ENCODE data around the gene STAMBP.
"Not testable (repeated sequence)": the region's sequence is repeated elsewhere in the genome, so short reads cannot be mapped to it uniquely, and the experiment has no call there.

The STAMBP gene

DNA sequence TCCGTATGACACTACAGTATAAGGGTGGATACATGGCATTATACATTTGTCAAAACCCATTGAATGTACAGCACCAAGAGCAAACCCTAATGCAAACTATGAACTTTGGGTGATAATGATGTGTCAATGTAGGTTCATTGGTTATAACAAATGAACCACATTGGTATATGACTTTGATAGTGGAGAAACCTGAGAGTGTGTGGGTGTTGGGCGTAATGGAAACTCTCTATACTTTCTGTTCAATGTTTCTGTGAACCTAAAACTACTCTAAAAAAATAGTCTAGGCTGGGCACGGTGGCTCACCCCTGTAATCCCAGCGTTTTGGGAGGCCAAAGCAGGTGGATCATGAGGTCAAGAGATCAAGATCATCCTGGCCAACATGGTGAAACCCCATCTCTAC, 57.6 kb downstream of the STAMBP start:
- H3K4me2 ChIP-seq (ENCODE audit: low read length) = no peak overlapping the region
- no peaks in the 10 kb centered on the region for H3F3A ChIP-seq (ENCODE audit: control insufficient read depth, insufficient read depth)
- H4K20me1 ChIP-seq (ENCODE audit: control insufficient read depth, insufficient read depth, low read depth, low read length) = no peaks in the 10 kb centered on the region
- TF ChIP-seq EZH2phosphoT487 (IDR thresholded peaks at IDR 0.05; ENCODE audit: borderline replicate concordance, low read length) = no peak
- TF ChIP-seq, protein P1, sequence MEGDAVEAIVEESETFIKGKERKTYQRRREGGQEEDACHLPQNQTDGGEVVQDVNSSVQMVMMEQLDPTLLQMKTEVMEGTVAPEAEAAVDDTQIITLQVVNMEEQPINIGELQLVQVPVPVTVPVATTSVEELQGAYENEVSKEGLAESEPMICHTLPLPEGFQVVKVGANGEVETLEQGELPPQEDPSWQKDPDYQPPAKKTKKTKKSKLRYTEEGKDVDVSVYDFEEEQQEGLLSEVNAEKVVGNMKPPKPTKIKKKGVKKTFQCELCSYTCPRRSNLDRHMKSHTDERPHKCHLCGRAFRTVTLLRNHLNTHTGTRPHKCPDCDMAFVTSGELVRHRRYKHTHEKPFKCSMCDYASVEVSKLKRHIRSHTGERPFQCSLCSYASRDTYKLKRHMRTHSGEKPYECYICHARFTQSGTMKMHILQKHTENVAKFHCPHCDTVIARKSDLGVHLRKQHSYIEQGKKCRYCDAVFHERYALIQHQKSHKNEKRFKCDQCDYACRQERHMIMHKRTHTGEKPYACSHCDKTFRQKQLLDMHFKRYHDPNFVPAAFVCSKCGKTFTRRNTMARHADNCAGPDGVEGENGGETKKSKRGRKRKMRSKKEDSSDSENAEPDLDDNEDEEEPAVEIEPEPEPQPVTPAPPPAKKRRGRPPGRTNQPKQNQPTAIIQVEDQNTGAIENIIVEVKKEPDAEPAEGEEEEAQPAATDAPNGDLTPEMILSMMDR (IDR thresholded peaks at IDR 0.05; ENCODE audit: low read depth, low read length, poor library complexity, severe bottlenecking) = no peak
- H3K79me2 ChIP-seq (ENCODE audit: control insufficient read depth, low read length) = no peaks in the 10 kb centered on the region
- H3K4me3 ChIP-seq (ENCODE audit: low read length) = no peak overlapping the region
- H3K4me1 ChIP-seq (ENCODE audit: control insufficient read depth, low read length) = no peaks in the 10 kb centered on the region
- H3K36me3 ChIP-seq (ENCODE audit: control insufficient read depth, low read length) = no peaks in the 10 kb centered on the region
- no peaks in the 10 kb centered on the region for H3K9me3 ChIP-seq (ENCODE audit: control insufficient read depth, insufficient read depth, low read length)
- H3K9me2 ChIP-seq (replicated peaks; ENCODE audit: control insufficient read depth, low read length) = no peaks in the 10 kb centered on the region
- peaks cover 6% of the 10 kb centered on the region; the same call in 1 of the 2 replicates for H3K27me3 ChIP-seq (ENCODE audit: control insufficient read depth, low read length)
- H3K27ac ChIP-seq (ENCODE audit: low read depth, low read length) = no peak overlapping the region

DNA sequence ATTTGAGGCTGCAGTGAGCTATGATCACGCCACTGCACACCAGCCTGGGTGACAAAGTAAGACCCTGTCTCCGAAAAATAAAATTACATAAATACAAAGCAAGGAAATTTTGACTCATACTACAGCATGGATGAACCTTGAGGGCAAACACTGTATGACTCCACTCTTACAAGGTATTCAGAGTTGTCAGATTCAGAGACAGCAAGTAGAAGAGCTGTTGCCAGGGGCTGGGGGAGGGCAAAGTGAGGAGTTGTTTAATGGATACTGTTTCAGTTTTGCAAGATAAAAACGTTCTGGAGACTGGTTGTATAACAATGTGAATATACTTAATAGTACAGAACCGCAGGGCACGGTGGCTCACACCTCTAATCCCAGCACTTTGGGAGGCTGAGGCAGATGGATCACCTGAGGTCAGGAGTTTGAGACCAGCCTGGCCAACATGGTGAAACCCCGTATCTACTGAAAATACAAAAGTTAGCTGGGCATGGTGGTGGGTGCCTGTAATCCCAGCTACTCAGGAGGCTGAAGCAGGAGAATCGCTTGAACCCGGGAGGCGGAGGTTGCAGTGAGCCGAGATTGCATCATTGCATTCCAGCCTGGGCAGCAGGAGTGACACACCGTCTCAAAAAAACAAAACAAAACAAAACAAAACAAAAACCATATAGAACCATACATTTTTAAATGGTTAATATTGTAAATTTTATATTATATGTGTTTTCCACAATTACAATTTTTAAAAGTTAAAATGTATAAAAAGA, 59.0 kb downstream of the STAMBP start:
- not testable (repeated sequence) for H3K79me2 ChIP-seq (ENCODE audit: control insufficient read depth, low read length); H3K4me2 ChIP-seq (ENCODE audit: low read length); H3F3A ChIP-seq (ENCODE audit: control insufficient read depth, insufficient read depth); H3K4me1 ChIP-seq (ENCODE audit: control insufficient read depth, low read length); H3K36me3 ChIP-seq (ENCODE audit: control insufficient read depth, low read length); H4K20me1 ChIP-seq (ENCODE audit: control insufficient read depth, insufficient read depth, low read depth, low read length); H3K27me3 ChIP-seq (ENCODE audit: control insufficient read depth, low read length); H3K9me3 ChIP-seq (ENCODE audit: control insufficient read depth, insufficient read depth, low read length); H3K4me3 ChIP-seq (ENCODE audit: low read length); H3K9me2 ChIP-seq (replicated peaks; ENCODE audit: control insufficient read depth, low read length); H3K27ac ChIP-seq (ENCODE audit: low read depth, low read length)

GRCh38 chr2:73888388-73888787, 59.6 kb downstream of the STAMBP start:
- Histone ChIP-seq H3F3A (ENCODE audit: control insufficient read depth, insufficient read depth) (no peaks in the 10 kb centered on the region), H3K4me2 (ENCODE audit: low read length) (no peak overlapping the region), H3K9me3 (ENCODE audit: control insufficient read depth, insufficient read depth, low read length) (no peaks in the 10 kb centered on the region), H3K27me3 (ENCODE audit: control insufficient read depth, low read length) (peaks cover 6% of the 10 kb centered on the region; the same call in 1 of the 2 replicates), H3K36me3 (ENCODE audit: control insufficient read depth, low read length) (no peaks in the 10 kb centered on the region), H3K79me2 (ENCODE audit: control insufficient read depth, low read length) (no peaks in the 10 kb centered on the region), H3K27ac (ENCODE audit: low read depth, low read length) (no peak overlapping the region), H3K4me1 (ENCODE audit: control insufficient read depth, low read length) (no peaks in the 10 kb centered on the region), H3K4me3 (ENCODE audit: low read length) (no peak overlapping the region), H4K20me1 (ENCODE audit: control insufficient read depth, insufficient read depth, low read depth, low read length) (no peaks in the 10 kb centered on the region), H3K9me2 (replicated peaks; ENCODE audit: control insufficient read depth, low read length) (no peaks in the 10 kb centered on the region)
- TF ChIP-seq, protein P1 (IDR thresholded peaks at IDR 0.05; ENCODE audit: low read depth, low read length, poor library complexity, severe bottlenecking) = no peak
- no peak for TF ChIP-seq EZH2phosphoT487 (IDR thresholded peaks at IDR 0.05; ENCODE audit: borderline replicate concordance, low read length)

GRCh38 chr2:73889206-73889605, 60.4 kb downstream of the STAMBP start:
- Histone ChIP-seq H4K20me1 (ENCODE audit: control insufficient read depth, insufficient read depth, low read depth, low read length) (no peaks in the 10 kb centered on the region), H3K4me1 (ENCODE audit: control insufficient read depth, low read length) (no peaks in the 10 kb centered on the region), H3K79me2 (ENCODE audit: control insufficient read depth, low read length) (no peaks in the 10 kb centered on the region), H3K9me3 (ENCODE audit: control insufficient read depth, insufficient read depth, low read length) (no peaks in the 10 kb centered on the region), H3K4me3 (ENCODE audit: low read length) (no peak overlapping the region), H3K36me3 (ENCODE audit: control insufficient read depth, low read length) (no peaks in the 10 kb centered on the region), H3K27me3 (ENCODE audit: control insufficient read depth, low read length) (peaks cover 6% of the 10 kb centered on the region; the same call in 1 of the 2 replicates), H3K4me2 (ENCODE audit: low read length) (no peak overlapping the region), H3F3A (ENCODE audit: control insufficient read depth, insufficient read depth) (no peaks in the 10 kb centered on the region), H3K9me2 (replicated peaks; ENCODE audit: control insufficient read depth, low read length) (no peaks in the 10 kb centered on the region), H3K27ac (ENCODE audit: low read depth, low read length) (no peak overlapping the region)
- TF ChIP-seq, protein P1 (IDR thresholded peaks at IDR 0.05; ENCODE audit: low read depth, low read length, poor library complexity, severe bottlenecking) = no peak
- no peak for TF ChIP-seq EZH2phosphoT487 (IDR thresholded peaks at IDR 0.05; ENCODE audit: borderline replicate concordance, low read length)

All from DOHH2 (cell line).